D721Med (cell line): ENCODE measurements around the gene SMARCA2.

Experiments
- DNase-seq: peaks from one replicate; pipeline ENCODE4 v3.0.0; 2011; ENCODE audit warnings: low spot score; ENCODE audit not compliant: insufficient read length
- FAIRE-seq: peaks from 2 replicates; lab custom pipeline; 2011; peaks lifted over from hg19 to GRCh38; lab: Jason Lieb, UNC
- CTCF ChIP-seq: IDR thresholded peaks from 2 replicates; pipeline ENCODE4 v1.5.1; 2012; ENCODE audit warnings: mild to moderate bottlenecking, control low read depth; ENCODE audit not compliant: insufficient read depth; ENCODE audit errors: missing control alignments

SMARCA2 gene

GRCh38 chr9:2177121-2177520, 162.0 kb downstream of the SMARCA2 start:
- FAIRE-seq, result no peak

GRCh38 chr9:2178034-2178734, 163.0 kb downstream of the SMARCA2 start:
- DNase-seq (no peak), FAIRE-seq (no peak)
- TF ChIP-seq CTCF, result no peak

More at GRCh38 chr9:2177121-2177520, 162.0 kb downstream of the SMARCA2 start:
- no peak for TF ChIP-seq CTCF
- DNase-seq, result no peak

GRCh38 chr9:2179567-2179966, 164.4 kb downstream of the SMARCA2 start:
- TF ChIP-seq CTCF, result no peak
- no peak for FAIRE-seq
- DNase-seq, result no peak

GRCh38 chr9:2180154-2180553, 165.0 kb downstream of the SMARCA2 start:
- DNase-seq (no peak), FAIRE-seq (no peak)
- TF ChIP-seq CTCF, result no peak

GRCh38 chr9:2180704-2181103, 165.6 kb downstream of the SMARCA2 start:
- FAIRE-seq (no peak), DNase-seq (no peak)
- TF ChIP-seq CTCF, result no peak

- peak; percentile 60 for TF ChIP-seq CTCF
- FAIRE-seq, result no peak
- no peak for DNase-seq
Observed at GRCh38 chr9:2181792-2182191, 166.6 kb downstream of the SMARCA2 start.

- TF ChIP-seq CTCF, result no peak
- FAIRE-seq (no peak), DNase-seq (no peak)
Observed at GRCh38 chr9:2190939-2191608, 175.9 kb downstream of the SMARCA2 start.
